HG03354 (cell line): ENCODE results near the gene TMEM240.
"Not testable (repeated sequence)": the region's sequence is repeated elsewhere in the genome, so short reads cannot be mapped to it uniquely, and the experiment has no call there.

Source experiments
- ATAC-seq: cut with Tn5 transposase; IDR thresholded peaks from one replicate; pipeline ENCODE4 v1.9.1; 2021; ENCODE audit warnings: mild to moderate bottlenecking; ENCODE audit not compliant: unreplicated experiment, poor library complexity, severe bottlenecking

Gene TMEM240

GRCh38 chr1:1528301-1529267 is 11.8 kb downstream of the TMEM240 start:
- ATAC-seq, result no peak

- no peak for ATAC-seq
Measured at GRCh38 chr1:1527092-1527816, 13.2 kb downstream of the TMEM240 start.

DNA sequence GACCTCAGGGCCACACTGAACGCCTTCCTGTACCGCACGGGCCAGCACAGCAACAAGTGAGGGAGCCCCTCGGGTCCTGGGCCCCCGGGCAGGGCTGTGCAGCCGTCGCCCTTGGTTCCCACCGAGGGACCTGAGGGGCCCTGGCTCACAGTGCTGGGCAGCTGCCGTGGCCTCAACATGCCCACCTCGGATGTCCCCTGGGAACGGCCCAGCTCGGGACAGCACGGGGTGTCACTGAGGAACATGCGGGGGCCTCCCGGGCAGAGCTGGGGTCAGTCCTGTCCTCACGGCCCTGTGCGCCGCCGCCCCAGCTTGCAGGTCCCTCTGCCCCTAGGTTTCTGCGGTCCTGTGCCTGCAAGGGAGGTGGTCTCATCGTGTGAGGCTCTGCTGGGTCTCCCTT is 13.9 kb downstream of the TMEM240 start:
- not testable (repeated sequence) for ATAC-seq

DNA sequence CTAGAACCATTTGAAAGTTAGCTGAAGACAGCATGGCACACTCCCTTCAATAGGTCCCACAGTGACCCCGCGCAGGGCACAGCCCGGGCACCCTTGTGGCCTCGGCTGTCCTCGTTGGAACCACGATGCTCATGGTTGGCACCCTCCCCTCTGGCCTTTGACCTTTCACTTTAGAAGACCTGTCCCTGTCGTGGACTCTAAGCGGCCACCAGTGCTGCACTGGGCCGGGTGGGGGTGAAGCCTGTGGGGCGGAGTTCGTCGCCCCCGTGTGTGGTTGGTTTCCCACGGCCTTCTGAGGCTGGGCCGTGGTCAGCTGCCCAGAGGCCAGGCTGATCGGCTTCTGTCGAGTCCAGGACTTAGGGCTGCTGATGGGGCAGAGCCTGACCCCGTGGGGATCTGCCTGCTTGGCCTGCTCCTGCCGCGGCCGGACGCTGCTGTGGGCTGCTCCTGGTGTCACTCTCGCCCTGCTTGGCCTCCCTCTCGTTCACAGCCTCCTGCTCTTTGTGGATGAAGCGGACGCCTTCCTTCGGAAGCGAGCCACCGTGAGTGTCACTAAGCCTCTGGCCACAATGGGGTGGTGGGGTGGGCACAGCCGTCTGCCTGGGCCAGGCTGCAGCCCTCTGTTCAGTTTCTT is 15.6 kb downstream of the TMEM240 start:
- not testable (repeated sequence) for ATAC-seq

DNA sequence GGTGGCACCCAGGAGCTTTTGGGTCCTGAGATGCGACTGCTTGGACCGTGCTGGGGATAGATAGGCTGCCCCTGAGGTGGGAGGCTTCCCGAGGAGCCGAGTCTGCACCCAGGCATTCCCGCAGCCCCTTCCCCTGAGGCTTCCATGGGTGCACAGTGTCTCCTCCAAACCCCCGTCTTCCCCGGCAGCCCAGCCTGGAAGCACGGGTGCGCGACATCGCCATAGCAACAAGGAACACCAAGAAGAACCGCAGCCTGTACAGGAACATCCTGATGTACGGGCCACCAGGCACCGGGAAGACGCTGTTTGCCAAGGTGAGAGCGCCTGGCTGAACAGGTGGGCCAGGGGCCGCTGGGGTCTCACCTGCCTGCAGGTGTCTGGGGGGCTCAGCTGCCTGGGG is 16.8 kb downstream of the TMEM240 start:
- not testable (repeated sequence) for ATAC-seq

- ATAC-seq, result not testable (repeated sequence)
Measured at GRCh38 chr1:1523226-1523625, 17.2 kb downstream of the TMEM240 start.

GRCh38 chr1:1522536-1522935 is 17.9 kb downstream of the TMEM240 start:
- ATAC-seq, result not testable (repeated sequence)

DNA sequence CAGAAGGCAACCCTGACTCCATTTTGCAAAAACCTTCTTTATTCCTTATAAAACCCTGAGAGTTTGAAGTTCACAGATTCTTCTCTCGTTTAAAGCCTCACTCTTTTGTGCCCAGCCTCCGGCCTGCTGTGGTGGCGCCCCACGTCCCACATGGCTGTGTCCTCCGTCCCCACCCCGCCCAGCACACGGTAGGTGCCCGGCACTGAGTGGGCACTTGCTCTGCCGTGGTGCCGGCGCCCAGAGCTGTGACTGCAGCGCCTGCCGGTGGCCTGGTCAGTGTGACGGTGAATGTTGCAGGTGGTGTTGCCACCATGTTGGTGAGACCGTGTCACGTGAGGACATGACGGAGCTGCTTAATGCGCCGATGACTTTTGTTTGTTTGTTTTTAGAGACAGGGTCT is 19.1 kb downstream of the TMEM240 start:
- ATAC-seq, result no peak

GRCh38 chr1:1519805-1520505 is 20.5 kb downstream of the TMEM240 start:
- not testable (repeated sequence) for ATAC-seq

- ATAC-seq, result not testable (repeated sequence)
Measured at GRCh38 chr1:1518621-1519007, 21.8 kb downstream of the TMEM240 start.

- ATAC-seq, result no peak
Measured at GRCh38 chr1:1517973-1518620, 22.3 kb downstream of the TMEM240 start.

- not testable (repeated sequence) for ATAC-seq
Measured at GRCh38 chr1:1516923-1517322, 23.5 kb downstream of the TMEM240 start.

DNA sequence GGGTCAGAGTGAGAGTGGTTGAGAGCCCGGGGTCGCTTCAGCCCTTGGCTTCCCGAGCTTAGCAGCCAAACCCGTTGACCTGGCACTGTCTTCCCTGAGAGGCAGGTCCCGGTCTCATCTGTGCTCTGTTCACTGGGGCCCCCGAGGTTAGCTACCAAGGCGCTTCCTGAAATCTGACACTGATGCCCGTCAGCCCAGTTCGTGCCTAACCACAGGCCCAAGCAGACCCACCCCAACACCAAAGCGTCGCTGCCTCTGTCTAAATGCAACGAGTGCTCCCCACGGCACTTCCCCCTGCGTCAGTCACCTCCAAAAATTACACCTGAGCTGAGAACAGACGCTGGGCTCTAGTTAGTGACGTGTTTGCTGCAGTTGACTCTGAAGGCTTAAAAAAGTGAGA is 26.0 kb downstream of the TMEM240 start:
- not testable (repeated sequence) for ATAC-seq

DNA sequence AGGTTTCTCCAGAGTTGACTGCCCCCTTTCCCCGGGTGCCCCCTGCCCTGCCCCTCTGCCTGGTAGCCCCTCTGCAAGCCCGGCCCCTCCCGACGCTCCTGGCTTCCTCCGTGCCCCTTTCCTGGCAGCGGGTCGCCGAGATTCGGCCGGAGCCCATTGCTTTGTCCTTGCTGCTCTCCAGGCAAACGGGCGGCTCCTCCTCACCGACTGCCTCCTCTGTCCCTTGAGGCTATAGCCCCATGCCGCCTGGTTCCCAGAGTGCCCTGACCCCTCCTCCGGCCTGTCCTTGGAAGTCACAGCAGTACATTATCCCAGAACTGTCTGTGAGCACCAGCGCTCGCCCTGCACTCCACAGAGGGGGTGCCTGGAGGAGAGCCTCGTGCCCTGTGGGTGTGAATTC is 26.7 kb downstream of the TMEM240 start:
- not testable (repeated sequence) for ATAC-seq

GRCh38 chr1:1512425-1512824 is 28.0 kb downstream of the TMEM240 start:
- peak; percentile 21 for ATAC-seq

GRCh38 chr1:1511533-1512285 is 28.7 kb downstream of the TMEM240 start, which contains the start of gene ATAD3A:
Gene ATAD3A, plus strand, starts transcription at chr1:1512162. Its CDS starts 107 bp downstream, at chr1:1512269.
- peak; percentile 87 for ATAC-seq

GRCh38 chr1:1510912-1511532 is 29.4 kb downstream of the TMEM240 start:
- ATAC-seq, result no peak

DNA sequence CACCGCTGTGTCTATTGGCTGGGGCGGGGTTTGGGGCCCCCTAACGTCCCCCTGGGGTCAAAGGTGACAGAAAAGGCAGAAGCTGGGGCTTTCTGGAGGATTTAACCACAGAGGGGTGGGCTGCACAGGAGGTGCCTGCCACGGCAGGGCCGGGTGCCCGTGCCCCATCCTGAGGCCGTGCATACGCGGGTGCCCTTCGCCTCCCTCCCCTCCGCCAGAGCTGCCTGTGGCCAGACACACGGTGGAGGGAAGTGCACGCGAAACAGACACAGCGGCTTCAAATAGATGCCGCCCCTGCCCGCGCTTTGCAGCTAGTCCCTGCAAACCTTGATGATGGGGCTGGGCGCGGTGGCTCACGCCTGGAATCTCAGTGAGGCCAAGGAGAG is 31.0 kb downstream of the TMEM240 start:
- not testable (repeated sequence) for ATAC-seq
